HepG2 (cell line): ENCODE measurements around the gene ARL3. TPM values are rescaled to one million over a fixed set of nuclear protein-coding genes. Genes with fewer than 3 reads are reported as not detected.

Source experiments
- ATAC-seq: fragments of 200-7000 bp; cut with Tn5 transposase; 3 replicates; pipeline ENCODE4 v1.9.1; 2020; ENCODE audit warnings: mild to moderate bottlenecking, moderate library complexity
- BruUV-seq: library from RNA; stranded (reverse); fragments of 400-500 nt; replicated peaks from 2 replicates; lab custom pipeline; 2021; lab: Mats Ljungman, UMichigan
- CTCF ChIA-PET: fragments of 300-600 bp; formaldehyde crosslinking; extraction: SDS; loops from one replicate; lab custom pipeline; 2021; ENCODE audit warnings: low total read pairs, inconsistent platforms, low intra/inter-chr PET ratio; lab: Yijun Ruan, JAX
- POLR2A ChIA-PET: fragments of 350-600 bp; sonication (Branson Sonifier 250); formaldehyde crosslinking; loops from one replicate; lab custom pipeline; 2020; ENCODE audit warnings: antibody characterized with exemption, inconsistent platforms; lab: Yijun Ruan, JAX
- DNase-seq: peaks from one replicate; pipeline ENCODE4 v3.0.0-alpha.2; 2015; ENCODE audit warnings: low spot score
- FAIRE-seq: peaks from 3 replicates; lab custom pipeline; 2011; peaks lifted over from hg19 to GRCh38; lab: Jason Lieb, UNC
- H2AFZ ChIP-seq: one replicate; pipeline ENCODE4 v1.6.1; 2011; ENCODE audit warnings: low read length, inconsistent platforms
- H3K27ac ChIP-seq: fragments of 300-600 bp; 3 replicates; pipeline ENCODE4 v1.8.0; 2011; ENCODE audit warnings: mixed run types, mild to moderate bottlenecking, mixed read lengths, low read length, inconsistent platforms; ENCODE audit not compliant: insufficient read depth; ENCODE audit errors: extremely low read length
- H3K27me3 ChIP-seq, 2 experiments: fragments of 200-600 bp in 1 of 2; 2 replicates in 1 of 2; 3 replicates in 1 of 2; pipeline versions ENCODE4 v1.6.0 to v1.8.0; 2011; ENCODE audit warnings: low read length in 2 of 2, mild to moderate bottlenecking in 2 of 2, moderate library complexity in 2 of 2, inconsistent platforms in 1 of 2; ENCODE audit not compliant: insufficient read depth in 2 of 2, control insufficient read depth in 1 of 2
- H3K36me3 ChIP-seq, 2 experiments: fragments of 200-600 bp in 1 of 2; replicated peaks in 1 of 2; 2 replicates in 1 of 2; 3 replicates in 1 of 2; pipeline versions ENCODE4 v1.5.1 to v1.8.0; 2011; ENCODE audit warnings: low read length in 2 of 2, inconsistent platforms in 1 of 2; ENCODE audit not compliant: insufficient read depth in 2 of 2, control insufficient read depth in 1 of 2
- H3K4me1 ChIP-seq: 2 replicates; pipeline ENCODE4 v1.5.1; 2012; ENCODE audit warnings: low read length, inconsistent platforms; ENCODE audit not compliant: insufficient read depth
- H3K4me2 ChIP-seq: 2 replicates; pipeline ENCODE4 v1.6.0; 2011; ENCODE audit warnings: low read depth, low read length, inconsistent platforms
- H3K4me3 ChIP-seq, 3 experiments: fragments of 200-600 bp in 1 of 3; sonication (generic), shearing (Covaris generic) in 1 of 3; replicated peaks in 1 of 3; 2 replicates each; pipeline ENCODE4 v1.5.1; 2011 to 2016; ENCODE audit warnings: low read length in 3 of 3, inconsistent platforms in 2 of 3, low read depth in 2 of 3, mild to moderate bottlenecking in 2 of 3, control low read depth in 1 of 3, mixed read lengths in 1 of 3; ENCODE audit not compliant: insufficient read depth in 1 of 3
- H3K79me2 ChIP-seq: one replicate; pipeline ENCODE4 v1.6.1; 2011; ENCODE audit warnings: low read length, inconsistent platforms; ENCODE audit not compliant: insufficient read depth
- H3K9ac ChIP-seq: 2 replicates; pipeline ENCODE4 v1.6.0; 2011; ENCODE audit warnings: mild to moderate bottlenecking, low read depth, low read length, inconsistent platforms; ENCODE audit not compliant: insufficient read depth
- H3K9me3 ChIP-seq: 2 replicates; pipeline ENCODE4 v1.5.1; 2012; ENCODE audit warnings: mild to moderate bottlenecking, low read length
- H4K20me1 ChIP-seq: 2 replicates; pipeline ENCODE4 v1.6.0; 2011; ENCODE audit warnings: inconsistent platforms, mild to moderate bottlenecking, low read length, moderate library complexity; ENCODE audit not compliant: insufficient read depth
- AGO2 ChIP-seq: fragments of 200-400 bp; formaldehyde crosslinking; optimal IDR thresholded peaks from 2 replicates; pipeline ENCODE3; 2017; ENCODE audit warnings: mild to moderate bottlenecking, low read depth, low read length, moderate library complexity
- HNRNPL ChIP-seq: fragments of 200-400 bp; formaldehyde crosslinking; IDR thresholded peaks from 2 replicates; pipeline ENCODE4 v1.6.1; 2017; ENCODE audit warnings: mild to moderate bottlenecking, low read depth, low read length
- MNT ChIP-seq: fragments of 450-650 bp; IDR thresholded peaks from 2 replicates; pipeline ENCODE4 v1.6.1; 2016
- RBFOX2 ChIP-seq: fragments of 200-400 bp; formaldehyde crosslinking; IDR thresholded peaks from 2 replicates; pipeline ENCODE4 v1.6.1; 2017; ENCODE audit warnings: low read depth, mild to moderate bottlenecking, low read length
- REPIN1 ChIP-seq: sonication (generic); formaldehyde crosslinking; IDR thresholded peaks from 2 replicates; pipeline ENCODE4 v1.8.0; 2022; ENCODE audit warnings: missing genetic modification reagents, low read depth, mild to moderate bottlenecking, borderline replicate concordance
- UBTF ChIP-seq: sonication (generic); formaldehyde crosslinking; IDR thresholded peaks from 2 replicates; pipeline ENCODE4 v1.4.0; 2020; ENCODE audit warnings: mild to moderate bottlenecking, missing genetic modification reagents
- ZBTB33 ChIP-seq: sonication (generic); formaldehyde crosslinking; IDR thresholded peaks from 2 replicates; pipeline ENCODE4 v1.4.0; 2020; ENCODE audit warnings: missing genetic modification reagents
- WGBS: methylation state at CpG from one replicate; pipeline ENCODE4 v1.1.6; 2017; ENCODE audit warnings: low lambda C conversion rate; 5-methylcytosine and 5-hydroxymethylcytosine counted together
- in situ Hi-C: cut with HindIII; loops from 2 replicates; pipeline ENCODE4 v1.10.0; 2017; ENCODE audit warnings: low pct_unique_long_range_greater_than_20kb; ENCODE audit not compliant: extremely low pct_ligation_motif_present
- intact Hi-C: fragments of 100-400 bp; cut with micrococcal nuclease; formaldehyde crosslinking; loops from one replicate; pipeline ENCODE4 v1.10.0; 2022; ENCODE audit not compliant: unreplicated experiment
- polyA plus RNA-seq, 8 experiments: library from polyadenylated mRNA; depleted of rRNA in 3 of 8; stranded (reverse) in 7 of 8; unstranded in 1 of 8; fragments of >200 nt; fragmentation: Illumina TruSeq in 4 of 8; extraction: Trizol in 4 of 8; gene quantifications; 2 replicates each; pipeline versions ENCODE4 v1.2.1 to v1.2.3, GENCODE V29; 2011 to 2016; ENCODE audit warnings: low read depth in 4 of 8, missing spikeins in 1 of 8, mixed read lengths in 1 of 8; ENCODE audit not compliant: insufficient read depth in 1 of 8
- total RNA-seq, 5 experiments: library from RNA; depleted of rRNA; stranded (reverse); fragments of >200 nt; fragmentation: Illumina TruSeq; extraction: Trizol; gene quantifications; 2 replicates each; pipeline ENCODE4 v1.2.3, GENCODE V29; 2016; ENCODE audit warnings: low read depth in 1 of 5

ARL3 gene
- total and polyA plus RNA-seq, 2 of the 13 experiments (the other 11 are each of a cell fraction or from before 2014, with no cell fraction given): 5.2 to 6.6 TPM

- H3K9me3 ChIP-seq: no peaks in the 10 kb centered on the region
- TF ChIP-seq ZBTB33 (CRISPR knock-in tag) (peak; percentile 35; the same call in 1 of the 2 replicates), AGO2 (peak; percentile 80), UBTF (CRISPR knock-in tag) (no peak), REPIN1 (no peak), MNT (no peak), RBFOX2 (peak; percentile 67), HNRNPL (0 out of 2 replicates have a peak, but pooled peaks have one; percentile 20)
- H3K79me2 ChIP-seq: peaks cover 11% of the 10 kb centered on the region
- FAIRE-seq (no peak), ATAC-seq (no peak), DNase-seq (no peak)
- no peak overlapping the region for H3K4me3 ChIP-seq
- H3K36me3 ChIP-seq: peaks cover 31 to 48% of the 10 kb centered on the region in 2 experiments
- WGBS: 98% methylated on average over 30 of the region's 42 CpGs
- intact Hi-C loops (no loop called here), in situ Hi-C loops (no loop called here)
- no peaks in the 10 kb centered on the region for H3K27me3 ChIP-seq
- H3K9ac ChIP-seq: no peak overlapping the region
- no peak overlapping the region for H3K4me2 ChIP-seq
- no peak overlapping the region for H3K27ac ChIP-seq
- H4K20me1 ChIP-seq: peaks cover 38% of the 10 kb centered on the region
- POLR2A ChIA-PET: interaction anchor here (2.2 to 4.0 kb wide), 3 partner anchors 11 to 60 kb away, joined by 14 to 23 read pairs (median 15); no protein-coding TSS in a partner anchor
- H3K4me1 ChIP-seq: peaks cover 47% of the 10 kb centered on the region
- H2AFZ ChIP-seq: no peak overlapping the region
- CTCF ChIA-PET: no interaction called here
- BruUV-seq: no TSS peak
Measured at GRCh38 chr10:102656791-102657371, 57.3 kb downstream of the ARL3 start.
